Measurements from ENCODE around the gene TFF1. TPM values are rescaled to one million over a fixed set of nuclear protein-coding genes. Genes with fewer than 3 reads are reported as not detected.

Gene TFF1
- total RNA-seq, 4 donors from 2014 or later: not detected

DNA sequence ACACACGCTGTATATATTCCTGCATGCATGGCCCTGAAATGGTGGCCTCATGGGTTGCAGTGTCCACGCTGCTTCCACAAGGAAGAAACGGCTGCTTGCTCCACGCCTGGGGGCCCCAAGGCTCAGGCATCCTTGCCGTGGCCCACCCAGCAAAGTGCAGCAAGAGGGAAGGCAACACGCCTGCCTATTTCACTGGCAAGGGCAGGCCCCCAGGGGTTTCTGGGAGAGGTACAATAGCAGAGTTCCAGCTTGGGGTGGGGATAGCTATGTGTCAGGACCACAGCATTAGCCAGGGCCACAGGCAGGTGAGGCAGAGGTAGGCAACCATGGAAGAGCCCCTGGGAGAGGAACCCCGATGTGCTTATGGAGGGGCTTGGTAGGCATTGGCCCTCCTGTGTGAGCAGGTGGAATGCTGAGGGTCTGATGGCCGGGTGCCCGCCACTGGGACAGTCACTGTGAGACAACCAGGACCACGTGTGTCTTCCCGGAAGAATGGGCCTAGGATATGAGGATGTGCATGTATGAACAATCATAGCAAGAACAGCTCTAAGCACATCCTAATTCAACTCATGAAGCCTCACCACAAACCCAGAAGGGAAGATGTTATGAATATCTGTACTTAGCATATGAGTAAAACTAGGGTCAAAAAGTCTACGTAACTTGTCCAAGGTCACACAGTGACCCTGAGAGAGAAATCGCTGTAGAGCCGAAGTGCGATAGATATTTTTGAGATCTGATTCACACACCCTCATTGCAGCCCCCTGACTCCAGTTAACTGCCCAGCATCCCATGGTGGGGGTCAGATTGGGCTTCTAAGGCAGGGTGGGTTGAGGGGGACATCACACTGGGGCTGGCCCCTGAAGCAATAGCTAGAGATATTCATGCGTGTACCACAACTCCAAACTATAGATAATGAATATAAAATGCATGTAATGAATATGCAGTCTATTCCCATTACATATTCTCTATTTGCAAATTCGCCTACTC, 27.3 kb downstream of the TFF1 start:
- DNase-seq (ENCODE audit: low spot score in 2 of 2): no peak
- TF ChIP-seq EP300 (IDR thresholded peaks at IDR 0.05): no peak
- TF ChIP-seq POLR2A (IDR thresholded peaks at IDR 0.05): no peak
- TF ChIP-seq, protein P1, sequence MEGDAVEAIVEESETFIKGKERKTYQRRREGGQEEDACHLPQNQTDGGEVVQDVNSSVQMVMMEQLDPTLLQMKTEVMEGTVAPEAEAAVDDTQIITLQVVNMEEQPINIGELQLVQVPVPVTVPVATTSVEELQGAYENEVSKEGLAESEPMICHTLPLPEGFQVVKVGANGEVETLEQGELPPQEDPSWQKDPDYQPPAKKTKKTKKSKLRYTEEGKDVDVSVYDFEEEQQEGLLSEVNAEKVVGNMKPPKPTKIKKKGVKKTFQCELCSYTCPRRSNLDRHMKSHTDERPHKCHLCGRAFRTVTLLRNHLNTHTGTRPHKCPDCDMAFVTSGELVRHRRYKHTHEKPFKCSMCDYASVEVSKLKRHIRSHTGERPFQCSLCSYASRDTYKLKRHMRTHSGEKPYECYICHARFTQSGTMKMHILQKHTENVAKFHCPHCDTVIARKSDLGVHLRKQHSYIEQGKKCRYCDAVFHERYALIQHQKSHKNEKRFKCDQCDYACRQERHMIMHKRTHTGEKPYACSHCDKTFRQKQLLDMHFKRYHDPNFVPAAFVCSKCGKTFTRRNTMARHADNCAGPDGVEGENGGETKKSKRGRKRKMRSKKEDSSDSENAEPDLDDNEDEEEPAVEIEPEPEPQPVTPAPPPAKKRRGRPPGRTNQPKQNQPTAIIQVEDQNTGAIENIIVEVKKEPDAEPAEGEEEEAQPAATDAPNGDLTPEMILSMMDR (IDR thresholded peaks at IDR 0.05): no peak
- no peaks in the 10 kb centered on the region for H3K9me3 ChIP-seq
- no peak overlapping the region for H3K4me3 ChIP-seq
- no peak overlapping the region for H3K27ac ChIP-seq
- 90 to 91% methylated on average over 14 to 16 of the region's 17 CpGs for WGBS, 2 donors
- peaks cover 0 to 5% (median 0%) of the 10 kb centered on the region in 4 donors for H3K4me1 ChIP-seq
- no peaks in the 10 kb centered on the region for H3K36me3 ChIP-seq
- H3K27me3 ChIP-seq: no peaks in the 10 kb centered on the region

DNA sequence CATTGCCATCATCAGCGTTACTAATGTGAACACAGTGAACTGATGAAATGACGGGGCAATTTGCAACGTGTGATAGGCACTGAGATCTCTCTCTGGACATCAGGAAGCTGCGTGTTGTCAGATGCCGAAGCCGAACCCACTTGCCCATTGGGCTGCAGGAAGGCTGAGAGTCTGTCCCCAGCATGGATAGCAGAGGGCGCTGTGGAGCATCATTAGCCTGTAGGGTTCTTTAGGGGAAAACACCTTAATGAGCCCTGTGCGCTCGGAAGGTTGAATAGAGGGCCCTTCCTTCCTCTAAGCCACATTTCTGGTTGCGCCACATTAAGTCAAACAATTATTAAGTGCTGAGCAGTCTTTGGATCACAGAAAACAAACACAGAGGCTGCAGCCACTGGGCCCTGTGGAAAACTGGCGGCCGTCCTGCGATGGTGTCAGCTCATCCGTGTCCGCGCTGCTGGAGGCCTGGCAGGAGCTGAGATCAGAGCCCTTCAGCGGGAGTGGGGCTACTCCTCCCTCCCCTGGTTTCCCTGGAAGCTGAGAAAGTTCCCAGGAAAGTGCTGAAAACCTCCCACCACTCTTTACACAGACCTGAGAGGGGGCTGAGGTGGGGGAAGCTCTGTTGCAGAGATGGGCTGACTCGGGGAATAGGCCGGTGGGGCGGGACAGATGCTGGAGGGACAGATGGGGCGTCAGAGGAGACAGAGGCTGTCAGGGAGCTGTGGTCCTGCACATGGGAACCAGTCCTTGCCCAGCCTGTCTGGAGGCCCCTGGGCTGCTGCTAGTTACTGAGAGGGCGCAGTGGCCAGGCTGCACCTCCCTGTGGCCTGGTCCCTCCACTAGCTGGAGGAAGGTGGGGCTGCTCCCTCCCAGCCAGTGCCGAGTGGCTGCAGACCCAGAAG, 28.3 kb downstream of the TFF1 start:
- no peak overlapping the region for H3K4me3 ChIP-seq
- H3K9me3 ChIP-seq: no peaks in the 10 kb centered on the region
- WGBS, 2 donors: 48 to 51% methylated on average over 17 to 21 of the region's 23 CpGs
- DNase-seq (ENCODE audit: low spot score in 2 of 2): peak; percentile 42 to 79
- no peaks in the 10 kb centered on the region for H3K27me3 ChIP-seq
- no peaks in the 10 kb centered on the region for H3K36me3 ChIP-seq
- no peak for TF ChIP-seq EP300 (IDR thresholded peaks at IDR 0.05)
- TF ChIP-seq, protein P1 (IDR thresholded peaks at IDR 0.05): peak; percentile 35 to 46 (median 44)
- TF ChIP-seq POLR2A (IDR thresholded peaks at IDR 0.05): no peak
- peaks cover 0 to 5% (median 0%) of the 10 kb centered on the region in 4 donors for H3K4me1 ChIP-seq
- H3K27ac ChIP-seq: no peak overlapping the region

DNA sequence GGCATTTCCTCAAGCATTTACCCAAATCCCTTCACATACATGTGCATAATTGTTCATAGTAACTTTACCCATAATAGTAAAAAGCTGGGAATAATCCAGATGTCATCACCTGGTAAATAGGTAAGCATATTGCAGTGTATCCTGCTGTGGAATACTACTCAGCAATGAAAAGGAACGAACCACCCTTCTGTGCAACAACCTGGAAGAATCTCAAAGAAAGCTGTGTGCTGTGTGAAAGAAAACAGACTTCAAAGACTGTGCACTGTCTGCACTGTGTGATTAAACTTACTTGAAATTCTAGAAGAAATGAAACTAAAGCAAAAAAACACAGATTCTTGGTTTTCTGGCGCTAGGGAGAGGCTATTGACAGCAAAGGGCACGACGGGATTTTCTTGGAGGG, 29.1 kb downstream of the TFF1 start:
- TF ChIP-seq, protein P1 (IDR thresholded peaks at IDR 0.05): no peak
- no peak for TF ChIP-seq EP300 (IDR thresholded peaks at IDR 0.05)
- TF ChIP-seq POLR2A (IDR thresholded peaks at IDR 0.05): no peak

DNA sequence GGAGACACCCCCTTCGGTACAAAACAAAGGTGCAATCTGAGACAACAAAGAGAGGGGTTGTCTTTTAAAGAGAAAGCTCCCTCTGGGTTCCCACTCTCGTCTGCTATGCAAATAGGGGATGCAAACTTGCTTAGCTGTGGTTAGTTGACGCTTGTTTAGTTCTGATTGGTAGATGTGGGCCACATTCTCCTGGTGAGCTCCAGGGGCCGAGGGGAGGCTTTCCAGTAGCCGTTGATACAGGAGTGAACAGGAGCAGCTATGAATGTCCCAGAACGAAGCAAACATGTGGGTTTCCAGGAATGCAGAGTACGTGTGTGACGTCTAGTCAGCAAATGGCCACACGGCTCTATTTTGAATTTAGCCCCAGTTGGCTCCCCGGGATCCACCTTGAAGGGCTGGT, 30.3 kb downstream of the TFF1 start:
- Histone ChIP-seq H3K4me1 (peaks cover 0 to 5% (median 0%) of the 10 kb centered on the region in 4 donors), H3K9me3 (peaks cover 0 to 13% (median 0%) of the 10 kb centered on the region in 4 donors), H3K4me3 (no peak overlapping the region), H3K27ac (no peak overlapping the region), H3K36me3 (no peaks in the 10 kb centered on the region), H3K27me3 (no peaks in the 10 kb centered on the region)
- no peak for TF ChIP-seq POLR2A (IDR thresholded peaks at IDR 0.05)
- TF ChIP-seq, protein P1 (IDR thresholded peaks at IDR 0.05): no peak
- WGBS, 2 donors: 20 to 32% methylated on average over 10 of the region's 10 CpGs
- no peak for DNase-seq (ENCODE audit: low spot score in 2 of 2)

More for the DNA sequence above, 29.1 kb downstream of the TFF1 start:
- DNase-seq (ENCODE audit: low spot score in 2 of 2): no peak
- WGBS, 2 donors: 87 to 89% methylated on average over 4 of the region's 4 CpGs
- no peaks in the 10 kb centered on the region for H3K27me3 ChIP-seq
- no peak overlapping the region for H3K4me3 ChIP-seq
- no peaks in the 10 kb centered on the region for H3K36me3 ChIP-seq
- peaks cover 0 to 5% (median 0%) of the 10 kb centered on the region in 4 donors for H3K4me1 ChIP-seq
- H3K9me3 ChIP-seq: peaks cover 0 to under 1% (median 0%) of the 10 kb centered on the region in 4 donors
- no peak overlapping the region for H3K27ac ChIP-seq
